ENCODE data around the gene SFT2D3.

SFT2D3 gene

GRCh38 chr2:127701193-127701650 lies at the start of gene SFT2D3:
Gene SFT2D3, plus strand, starts transcription at chr2:127701497. Its CDS starts 32 bp downstream, at chr2:127701529.
- DNase-seq = peak; percentile 75

- no peak for DNase-seq
Observed at GRCh38 chr2:127651971-127652550, 49.2 kb upstream of the SFT2D3 start.

- DNase-seq = no peak
Observed at GRCh38 chr2:127652786-127653357, 48.4 kb upstream of the SFT2D3 start.

- no peak for DNase-seq
Observed at GRCh38 chr2:127653421-127654083, 47.7 kb upstream of the SFT2D3 start.

- DNase-seq = no peak
Observed at GRCh38 chr2:127654084-127654837, 47.0 kb upstream of the SFT2D3 start.

- DNase-seq = no peak
Observed at GRCh38 chr2:127654838-127655175, 46.5 kb upstream of the SFT2D3 start.

GRCh38 chr2:127655209-127656073 lies 45.9 kb upstream of the SFT2D3 start:
- DNase-seq = no peak

GRCh38 chr2:127656569-127657231 lies 44.6 kb upstream of the SFT2D3 start:
- DNase-seq = no peak

GRCh38 chr2:127657232-127657595 lies 44.1 kb upstream of the SFT2D3 start:
- no peak for DNase-seq

- DNase-seq = no peak
Observed at GRCh38 chr2:127658146-127658545, 43.2 kb upstream of the SFT2D3 start.

GRCh38 chr2:127658641-127659407 lies 42.5 kb upstream of the SFT2D3 start:
- DNase-seq = no peak

- DNase-seq = no peak
Observed at GRCh38 chr2:127659408-127660290, 41.6 kb upstream of the SFT2D3 start.

GRCh38 chr2:127660291-127660578 lies 41.1 kb upstream of the SFT2D3 start:
- no peak for DNase-seq

GRCh38 chr2:127661072-127661649 lies 40.1 kb upstream of the SFT2D3 start:
- DNase-seq = no peak

- DNase-seq = no peak
Observed at GRCh38 chr2:127661949-127662510, 39.3 kb upstream of the SFT2D3 start.

GRCh38 chr2:127662937-127663565 lies 38.2 kb upstream of the SFT2D3 start:
- no peak for DNase-seq

GRCh38 chr2:127663566-127664064 lies 37.7 kb upstream of the SFT2D3 start:
- DNase-seq = no peak

- no peak for DNase-seq
Observed at GRCh38 chr2:127664065-127664894, 37.0 kb upstream of the SFT2D3 start.
